Measurements from ENCODE around the gene TFIP11. TPM values are rescaled to one million over a fixed set of nuclear protein-coding genes. Genes with fewer than 3 reads are reported as not detected.

The TFIP11 gene
- polyA plus RNA-seq: 26.9 and 45.7 TPM in 2 replicates

GRCh38 chr22:26512149-26512793 is at the start of gene TFIP11:
Gene TFIP11, minus strand, starts transcription at chr22:26512473. Its CDS starts 2,201 bp downstream, at chr22:26510272.

GRCh38 chr22:26483439-26484359 is 28.6 kb downstream of the TFIP11 start, which contains the start of the genes HPS4 and SRRD:
Gene HPS4, minus strand, starts transcription at chr22:26483783. Its CDS starts 2,021 bp downstream, at chr22:26481762.
Gene SRRD, plus strand, starts transcription at chr22:26483877. Its CDS starts 14 bp downstream, at chr22:26483891.

Other genes starting within 250 kb of the TFIP11 start
- 12.2 and 16.1 TPM in 2 replicates for gene ASPHD2, start 83.2 kb downstream of the TFIP11 start, polyA plus RNA-seq
- gene HPS4, start 28.7 kb downstream of the TFIP11 start, polyA plus RNA-seq: 15.5 and 17.2 TPM in 2 replicates
- 11.1 and 13.0 TPM in 2 replicates for gene SRRD, start 28.6 kb downstream of the TFIP11 start, polyA plus RNA-seq
- gene TPST2, start 77.7 kb upstream of the TFIP11 start, polyA plus RNA-seq: 7.4 and 14.7 TPM in 2 replicates
- gene CRYBB1, start 105.6 kb upstream of the TFIP11 start, polyA plus RNA-seq: not detected in 2 replicates
- not detected in 2 replicates for gene CRYBA4, start 109.5 kb upstream of the TFIP11 start, polyA plus RNA-seq
- 20.1 and 21.0 TPM in 2 replicates for gene MIAT, start 145.1 kb upstream of the TFIP11 start, polyA plus RNA-seq